GM12891 (cell line): ENCODE data around the gene DDX46.

Source experiments
- POLR2A ChIP-seq: IDR thresholded peaks from 2 replicates; pipeline ENCODE4 v1.6.1; 2011; ENCODE audit warnings: low read depth, low read length, control low read depth
- POLR2AphosphoS5 ChIP-seq: IDR thresholded peaks from 2 replicates; pipeline ENCODE4 v1.6.1; 2011; ENCODE audit warnings: low read depth, low read length, control low read depth
- POU2F2 ChIP-seq: IDR thresholded peaks from 2 replicates; pipeline ENCODE4 v1.6.1; 2011; ENCODE audit warnings: low read depth, mild to moderate bottlenecking, control low read depth, low read length, moderate library complexity
- TAF1 ChIP-seq: IDR thresholded peaks from 2 replicates; pipeline ENCODE4 v1.6.1; 2011; ENCODE audit warnings: low read depth, low read length, control low read depth

DNA sequence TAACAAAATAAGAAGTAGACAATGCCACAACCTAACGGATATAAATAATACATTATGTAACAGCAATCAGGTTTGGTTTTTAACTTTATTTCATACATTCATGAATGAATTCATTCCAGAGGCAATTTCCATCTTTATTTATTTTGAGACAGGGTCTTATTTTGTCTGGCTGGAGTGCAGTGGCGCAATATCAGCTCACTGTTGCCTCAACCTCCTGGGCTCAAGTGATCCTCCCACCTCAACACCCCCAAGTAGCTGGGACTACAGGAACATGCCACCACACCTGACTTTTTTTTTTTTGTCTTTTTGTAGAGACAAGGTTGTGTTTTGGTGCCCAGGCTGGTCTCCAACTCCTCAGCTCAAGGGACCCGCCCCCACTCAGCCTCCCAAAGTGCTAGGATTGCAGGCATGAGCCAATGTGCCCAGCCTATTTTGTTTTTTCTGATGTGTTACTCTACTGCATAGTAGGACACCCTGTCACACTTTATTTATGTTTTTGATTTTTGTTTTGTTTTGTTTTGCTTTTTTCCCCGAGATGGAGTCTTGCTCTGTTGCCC, 60.9 kb downstream of the DDX46 start:
- no peak for TF ChIP-seq POLR2A
- no peak for TF ChIP-seq TAF1
- no peak for TF ChIP-seq POLR2AphosphoS5
- TF ChIP-seq POU2F2: no peak
